Dermis lymphatic vessel endothelial cell (primary cell): Measurements from ENCODE around the gene GRM2. TPM values are rescaled to one million over a fixed set of nuclear protein-coding genes. Genes with fewer than 3 reads are reported as not detected.

ENCODE experiments used
- total RNA-seq: library from RNA; depleted of rRNA; stranded (reverse); fragments of >200 nt; gene quantifications from 2 replicates; pipeline ENCODE4 v1.2.1, GENCODE V29; 2014

Gene GRM2
- under 0.01 and 0.09 TPM in 2 replicates for total RNA-seq

GRCh38 chr3:51706788-51707731, at the start of gene GRM2:
Gene GRM2, plus strand, starts transcription at chr3:51707068. Its CDS starts 1,916 bp downstream, at chr3:51708984.

DNA sequence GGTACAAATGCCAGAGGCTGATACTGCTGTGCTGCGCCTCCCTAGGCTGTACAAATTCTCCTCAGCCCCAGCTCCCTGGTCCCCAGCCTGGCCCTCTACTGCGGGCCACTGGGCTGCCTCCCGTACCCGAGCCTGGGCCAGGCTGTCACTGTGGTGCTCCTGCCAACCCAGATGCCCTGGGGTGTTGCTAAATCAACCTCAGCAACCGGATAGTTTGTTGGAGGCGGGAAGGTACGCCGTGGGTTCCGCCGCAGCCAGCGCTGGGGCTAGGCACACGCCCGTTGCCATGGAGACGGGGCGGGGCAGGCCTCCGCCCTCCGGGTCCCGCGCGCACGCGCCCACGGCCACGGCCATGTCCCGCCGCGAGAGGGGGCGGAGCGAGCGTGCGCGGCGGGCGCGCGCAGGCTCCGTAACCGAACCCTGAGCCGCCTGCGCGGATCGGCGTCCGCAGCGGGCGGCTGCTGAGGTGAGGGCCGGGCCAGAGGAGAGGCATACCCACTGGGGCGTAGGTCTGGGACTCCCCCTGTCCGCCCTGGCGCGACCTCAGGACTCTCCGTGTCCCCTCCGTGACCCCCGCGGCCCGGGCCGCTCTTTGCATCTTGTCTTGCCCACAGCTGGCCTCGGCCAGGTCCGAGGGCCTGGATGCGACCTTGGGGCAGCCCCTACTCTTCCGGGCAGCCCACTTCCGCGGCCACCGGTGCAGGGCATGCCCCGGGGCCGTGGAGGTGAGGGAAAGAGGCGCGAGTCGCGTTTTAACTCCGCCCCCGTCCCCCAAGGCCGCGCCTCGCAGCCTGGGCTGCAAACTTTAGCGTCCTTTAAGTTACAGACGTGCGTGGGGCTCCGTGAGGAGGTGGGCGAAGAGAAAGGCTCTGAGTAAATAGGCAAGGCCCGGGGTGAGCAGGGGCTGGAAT, 35.8 kb upstream of the GRM2 start, which contains the start of gene TEX264:
TEX264 (plus strand) TSS at position 430 of the 911 bp plus-strand sequence. CDS start 3,053 bp downstream, outside the sequence.

Other genes with a start within 250 kb of the GRM2 start
- 14.2 and 15.0 TPM in 2 replicates for gene DCAF1, start 207.1 kb upstream of the GRM2 start, total RNA-seq
- gene RAD54L2, start 168.3 kb upstream of the GRM2 start, total RNA-seq, result 13.9 and 14.0 TPM in 2 replicates
- gene TEX264, start 35.8 kb upstream of the GRM2 start, total RNA-seq, result 38.4 and 44.6 TPM in 2 replicates
- not detected in 2 replicates for gene IQCF6, start 72.2 kb downstream of the GRM2 start, total RNA-seq
- not detected in 2 replicates for gene IQCF2, start 154.5 kb downstream of the GRM2 start, total RNA-seq
- not detected in 2 replicates for gene IQCF5, start 168.5 kb downstream of the GRM2 start, total RNA-seq
- gene IQCF1, start 196.3 kb downstream of the GRM2 start, total RNA-seq, result not detected in 2 replicates
- 10.0 and 14.8 TPM in 2 replicates for gene RRP9, start 234.8 kb downstream of the GRM2 start, total RNA-seq
- gene PARP3, start 235.3 kb downstream of the GRM2 start, total RNA-seq, result 4.7 and 4.9 TPM in 2 replicates
- gene GPR62, start 248.3 kb downstream of the GRM2 start, total RNA-seq, result under 0.01 TPM in 2 replicates